HG03064 (cell line): ENCODE results near the gene IQSEC1.

Experiments
- ATAC-seq: cut with Tn5 transposase; IDR thresholded peaks from one replicate; pipeline ENCODE4 v1.9.1; 2021; ENCODE audit warnings: low read depth; ENCODE audit not compliant: unreplicated experiment

IQSEC1 gene

DNA sequence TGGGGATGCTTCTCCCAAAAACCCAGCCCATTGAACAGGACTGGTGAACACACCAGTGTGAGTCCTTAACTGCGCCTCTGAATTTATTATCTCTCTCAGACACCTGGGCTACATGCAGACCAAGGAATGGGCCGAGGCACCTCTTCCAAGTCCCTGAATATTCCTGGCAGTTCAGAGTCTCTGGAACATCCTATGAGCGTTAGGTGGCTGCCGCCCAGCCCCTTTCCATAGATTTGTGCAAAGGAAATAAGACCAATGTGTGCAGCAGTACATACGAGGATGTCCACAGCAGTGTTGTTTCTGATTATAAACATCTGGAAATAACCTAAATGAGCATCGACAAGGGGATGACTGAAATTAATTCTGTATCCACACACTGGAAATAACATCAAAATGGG lies 127.0 kb downstream of the IQSEC1 start:
- no peak for ATAC-seq

DNA sequence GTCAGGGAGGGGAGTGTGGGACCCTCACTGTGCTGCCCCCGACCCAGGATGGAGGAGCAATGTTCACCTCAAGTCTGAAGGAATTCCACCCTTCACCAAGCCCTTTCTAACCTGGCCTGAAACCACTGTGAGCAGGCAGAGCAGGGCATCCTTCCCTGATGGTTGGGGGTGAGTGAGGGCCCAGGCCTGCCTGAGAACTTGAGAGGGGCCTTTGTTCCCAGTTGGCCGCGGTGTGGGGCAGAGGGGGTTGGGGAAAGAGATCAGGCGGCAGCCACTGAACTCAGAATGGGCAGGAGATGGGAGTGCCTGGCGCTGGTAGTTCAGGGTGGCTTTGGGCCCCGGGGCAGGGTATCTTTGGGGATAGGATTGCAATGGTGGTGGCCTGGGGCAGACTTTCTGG lies 128.4 kb downstream of the IQSEC1 start:
- ATAC-seq = no peak

DNA sequence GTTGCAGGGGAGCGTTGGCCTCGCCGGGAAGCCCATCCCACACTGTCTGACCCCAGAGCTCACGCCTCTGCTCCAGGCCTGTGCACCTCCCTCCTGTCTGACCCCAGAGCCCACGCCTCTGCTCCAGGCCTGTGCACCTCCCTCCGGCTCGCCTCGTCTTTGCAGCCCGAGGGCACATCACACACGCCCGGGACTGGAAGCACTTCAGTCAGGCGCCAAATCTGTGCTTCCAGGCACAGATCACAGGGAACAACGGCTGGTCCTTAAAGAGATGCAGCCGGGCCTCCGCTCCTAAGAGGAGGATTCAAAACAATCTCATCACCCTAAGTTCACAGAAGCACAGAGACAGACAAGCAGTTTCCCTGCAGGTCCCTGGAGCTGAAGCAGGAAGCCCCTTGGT lies 128.8 kb downstream of the IQSEC1 start:
- ATAC-seq = no peak

DNA sequence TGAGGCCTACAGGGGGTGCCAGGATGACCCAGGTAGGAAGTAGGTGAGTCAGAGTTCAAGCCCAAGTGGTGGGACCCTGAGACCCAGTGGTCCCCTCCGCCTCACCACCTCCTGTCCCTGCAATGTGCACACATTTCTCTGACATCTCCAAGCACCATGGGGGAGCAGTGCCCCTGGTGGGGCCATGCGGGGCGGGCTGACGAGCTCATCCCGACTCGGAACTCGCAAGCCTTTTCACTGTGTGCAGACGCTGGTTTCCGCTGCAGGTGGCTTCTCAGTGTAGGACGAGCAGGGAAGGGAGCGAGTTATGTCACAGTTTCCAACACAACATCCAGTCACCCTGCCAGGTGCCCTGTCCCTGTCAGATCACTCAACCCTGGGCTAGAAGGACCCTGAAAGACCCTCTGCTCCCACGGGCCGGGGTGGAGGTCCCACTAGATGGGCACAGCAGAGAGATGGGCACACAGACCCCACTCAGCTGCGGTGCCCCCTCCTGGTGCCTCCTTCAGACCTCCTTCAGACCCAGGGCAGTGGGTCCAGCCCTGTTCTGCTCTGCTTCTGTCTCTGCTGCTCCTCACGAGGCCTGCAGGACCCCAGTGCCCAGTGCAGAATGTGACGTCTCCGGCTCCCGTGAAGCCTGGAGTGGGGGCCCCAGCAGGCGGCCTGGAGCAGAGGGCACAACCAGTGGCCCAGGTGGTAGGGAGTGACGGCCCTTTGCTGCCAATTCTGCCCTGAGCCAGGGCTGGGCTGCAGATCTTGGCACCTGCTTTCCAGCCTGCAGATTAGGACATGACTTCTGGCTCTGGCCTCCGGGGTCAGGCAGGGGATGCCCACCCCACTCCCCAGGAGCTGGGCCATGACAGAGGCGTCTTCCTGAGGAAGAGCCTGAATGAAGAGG lies 129.9 kb downstream of the IQSEC1 start:
- ATAC-seq = no peak

DNA sequence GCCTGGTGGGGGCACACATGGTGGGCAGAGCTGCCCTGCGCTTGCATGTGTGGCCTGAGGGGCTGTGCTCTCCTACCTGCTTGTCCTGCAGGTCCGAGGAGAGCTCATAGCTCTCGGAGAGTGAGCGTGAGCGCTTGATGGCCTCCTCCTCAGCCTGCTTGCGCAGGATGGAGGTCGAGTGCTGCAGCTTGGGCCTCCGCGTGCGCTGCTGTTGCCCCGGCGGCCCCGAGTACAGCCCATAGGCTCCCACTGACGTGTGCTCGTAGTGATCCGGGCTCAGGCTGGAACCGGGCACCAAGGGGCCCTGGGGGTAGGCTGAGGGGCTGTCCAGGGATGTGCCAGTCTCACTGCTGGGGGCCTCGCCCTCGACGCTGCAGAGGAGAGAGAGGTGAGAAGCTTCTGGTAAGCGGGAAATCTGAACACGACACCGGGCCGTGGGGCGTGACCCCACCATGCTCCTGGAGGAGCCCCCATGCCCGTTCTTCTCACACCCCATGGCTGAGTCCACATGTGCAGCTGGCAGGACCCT lies 131.7 kb downstream of the IQSEC1 start:
- ATAC-seq = no peak

DNA sequence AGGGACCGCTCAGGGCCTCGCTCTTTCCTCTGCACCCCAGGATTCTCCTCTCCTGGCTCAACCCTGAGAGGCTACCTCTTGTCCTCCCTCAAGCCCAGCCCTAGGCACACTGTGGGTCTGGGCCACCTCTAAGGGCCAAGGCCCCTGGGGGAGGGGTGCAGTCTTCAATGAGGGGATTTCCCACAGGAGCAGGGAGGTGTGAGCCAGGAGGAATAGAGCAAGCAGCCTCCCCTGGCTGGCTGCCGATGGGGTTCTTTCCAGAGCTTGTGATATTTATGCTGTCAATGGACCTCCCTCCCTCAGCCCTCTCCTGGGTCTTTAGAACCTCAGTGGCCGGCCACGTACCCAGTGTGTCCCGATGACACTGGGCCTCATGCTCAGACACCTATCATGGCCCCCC lies 132.4 kb downstream of the IQSEC1 start:
- ATAC-seq = no peak

DNA sequence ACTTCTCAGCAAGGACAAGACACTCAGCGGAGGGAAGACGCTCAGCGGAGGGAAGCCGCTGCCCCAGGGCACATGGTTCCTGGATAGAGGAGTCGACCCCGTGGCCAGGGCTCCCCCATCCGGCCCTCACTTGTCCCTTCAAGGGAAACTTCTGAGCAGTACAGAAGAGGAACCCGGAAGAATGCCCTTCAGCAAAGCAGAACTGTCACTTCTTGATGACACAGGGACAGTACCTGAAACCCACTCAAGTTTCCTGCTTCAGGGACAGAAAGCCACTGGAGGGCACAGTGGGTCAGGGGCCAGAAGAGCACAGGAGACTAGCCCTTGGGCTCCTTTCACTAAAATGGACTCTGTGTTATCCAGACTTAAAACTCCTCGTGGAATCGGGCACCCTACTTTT lies 134.1 kb downstream of the IQSEC1 start:
- no peak for ATAC-seq

DNA sequence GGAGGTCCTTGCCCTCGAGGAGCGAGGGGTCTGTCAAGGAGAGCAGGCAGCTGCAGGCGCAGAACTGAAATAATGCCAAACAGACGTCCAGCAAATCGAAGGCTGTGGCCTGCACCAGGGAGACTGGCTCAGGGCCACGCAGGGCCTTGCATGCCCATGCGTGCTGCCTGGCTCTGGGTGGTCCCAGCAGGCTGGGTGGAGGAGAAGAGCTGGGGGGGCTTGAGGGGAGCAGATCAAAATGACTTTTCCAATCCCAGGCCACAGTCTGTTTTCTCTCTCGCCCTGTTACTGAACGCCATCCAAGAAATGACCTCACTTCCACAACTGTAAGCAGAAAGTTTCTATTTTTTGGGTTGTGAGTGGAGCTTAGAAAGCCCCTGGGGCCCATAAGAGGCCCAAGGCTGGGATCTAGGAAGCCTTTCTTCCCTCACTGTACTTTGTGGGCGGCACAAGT lies 134.9 kb downstream of the IQSEC1 start:
- no peak for ATAC-seq

DNA sequence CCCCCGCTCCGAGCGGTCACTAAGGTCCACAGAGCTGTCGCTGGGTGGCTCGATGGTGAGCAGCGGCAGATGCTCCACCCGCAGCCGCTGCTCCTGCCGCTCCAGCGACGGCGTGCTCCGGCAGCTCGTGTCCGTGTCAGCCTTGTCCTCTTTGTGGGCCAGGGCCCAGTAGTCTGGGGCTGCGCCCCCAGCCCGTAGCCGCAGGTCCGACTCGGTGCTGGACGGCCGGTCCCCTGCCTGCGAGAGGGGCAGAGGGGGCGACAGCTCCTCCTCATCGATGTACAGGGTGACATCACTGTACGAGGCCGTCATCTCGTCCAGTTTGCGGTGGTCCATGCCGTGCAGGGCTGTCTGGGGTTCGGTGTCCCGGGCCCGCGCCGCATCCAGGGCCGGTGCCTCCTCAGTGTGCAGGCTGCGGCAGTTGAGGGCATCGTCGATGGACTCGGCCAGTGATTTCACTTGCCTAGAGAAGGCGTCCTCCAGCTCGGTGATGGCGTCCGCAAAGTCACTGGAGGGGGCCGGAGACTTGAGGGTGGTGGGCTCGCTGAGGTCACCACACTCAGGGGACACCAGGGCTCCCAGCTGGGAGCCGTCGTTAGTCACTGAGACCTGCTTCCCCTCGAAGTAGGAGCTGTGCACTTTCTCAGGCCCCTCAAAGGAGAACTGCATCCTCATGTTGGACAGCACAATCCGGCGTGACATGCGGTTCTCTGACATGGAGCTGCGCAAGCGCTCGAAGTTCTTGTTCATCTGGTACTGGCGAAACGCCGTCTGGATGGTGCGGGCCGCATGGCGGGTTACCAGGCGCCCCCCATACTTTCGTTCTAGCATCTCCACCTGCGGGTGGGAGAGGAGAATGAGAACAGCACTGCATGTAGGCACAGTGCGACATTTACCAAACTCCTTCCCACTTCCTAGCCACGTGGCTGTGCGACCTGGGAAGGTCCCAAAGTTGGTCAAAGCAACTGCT lies 137.1 kb downstream of the IQSEC1 start:
- ATAC-seq = no peak

DNA sequence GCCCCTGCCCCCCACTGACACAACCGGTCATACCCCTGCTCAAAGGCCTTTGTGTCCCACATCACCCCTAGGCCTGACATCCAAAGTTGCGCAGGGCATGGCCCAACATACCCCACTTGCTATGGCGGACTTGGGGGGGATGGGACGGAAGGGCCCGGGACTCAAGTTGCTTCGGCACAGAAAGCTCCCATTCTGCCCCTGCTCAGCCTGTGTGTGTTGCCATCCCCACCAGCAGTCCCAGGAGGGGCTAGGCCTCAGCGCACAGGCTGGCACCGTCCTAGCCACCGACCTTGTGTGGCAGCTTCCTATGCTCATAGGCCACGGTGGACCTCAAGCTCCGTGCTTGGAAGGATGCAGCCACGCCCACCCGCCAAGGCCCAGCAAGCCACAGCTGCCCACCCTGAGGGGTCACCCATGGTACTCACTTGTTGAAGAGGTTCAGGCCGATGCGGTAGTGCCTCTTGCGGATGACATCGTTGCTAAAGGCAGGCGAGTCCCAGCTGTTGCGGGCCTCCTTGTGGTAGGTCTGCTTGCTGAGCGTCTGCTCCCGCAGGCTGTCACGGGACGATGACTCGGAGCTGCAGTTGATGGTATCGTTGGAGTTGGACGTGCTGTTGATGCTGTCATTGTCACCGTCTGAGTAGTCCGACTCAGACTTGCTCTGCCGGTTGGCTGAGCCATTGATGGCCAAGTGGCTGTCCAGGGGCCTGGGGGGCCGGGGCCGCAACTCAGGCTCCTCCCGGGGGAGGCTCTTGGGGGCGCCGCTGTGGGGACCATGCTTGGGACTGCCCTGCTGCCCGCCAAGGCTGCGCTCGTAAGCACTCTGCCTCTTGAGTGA lies 138.0 kb downstream of the IQSEC1 start:
- no peak for ATAC-seq

DNA sequence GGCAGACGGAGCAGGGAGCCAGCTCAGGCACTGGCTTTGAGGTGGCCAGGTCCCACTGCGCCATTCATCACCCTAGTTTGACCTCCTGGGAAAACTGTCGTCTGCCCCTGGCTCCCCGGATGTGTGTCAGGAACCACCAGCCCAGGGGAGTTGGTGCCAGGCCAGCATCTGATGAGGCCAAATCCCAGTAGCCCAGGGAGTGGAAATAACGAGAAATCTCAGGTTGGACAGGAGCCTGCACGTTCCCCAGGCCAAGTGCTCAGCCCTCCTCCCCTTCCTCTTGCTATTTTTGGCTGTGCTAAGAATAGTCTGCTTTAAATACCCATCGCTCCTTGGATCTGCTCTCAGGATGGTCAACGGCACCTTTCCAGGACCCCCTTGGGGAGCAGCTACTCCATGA lies 138.8 kb downstream of the IQSEC1 start:
- ATAC-seq = no peak

DNA sequence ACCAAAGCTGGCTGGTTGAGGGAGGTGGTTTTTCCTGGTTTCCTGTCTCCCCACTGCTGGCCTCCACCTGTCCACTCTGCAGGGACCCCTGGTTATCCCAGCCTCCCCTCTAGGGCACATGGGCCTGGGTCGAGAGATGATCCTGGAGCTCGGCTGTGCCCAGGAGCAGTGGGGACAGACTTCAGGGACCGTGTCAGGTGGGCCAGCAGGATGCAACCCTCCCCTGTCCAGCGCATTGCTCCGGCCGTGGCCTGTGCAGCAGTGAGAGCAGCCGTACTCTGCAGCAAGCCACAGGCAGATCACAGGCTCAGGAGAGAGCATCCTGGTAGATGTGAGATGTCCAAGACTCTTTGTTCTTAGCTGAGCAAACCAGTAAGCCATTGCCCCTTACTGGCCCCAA lies 139.3 kb downstream of the IQSEC1 start:
- no peak for ATAC-seq

DNA sequence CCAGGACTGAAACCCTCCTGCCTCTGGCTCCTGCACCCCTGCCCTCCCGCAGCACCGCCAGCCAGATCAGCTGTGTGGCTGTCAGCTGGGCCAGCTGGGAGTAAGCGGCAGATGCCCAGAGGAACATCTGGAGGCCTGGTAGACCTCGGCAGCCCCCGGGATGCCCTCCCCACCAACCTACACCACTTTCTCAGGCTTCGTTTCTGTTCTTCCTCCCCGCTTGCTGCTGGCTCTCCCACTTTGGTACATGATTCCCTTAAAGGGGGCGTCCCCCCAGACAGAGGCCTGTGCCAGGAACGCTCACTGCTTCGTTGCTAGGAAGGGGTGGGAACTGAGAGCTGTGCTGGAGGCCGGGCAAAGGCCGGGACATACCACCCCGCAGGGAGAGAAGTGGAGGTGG lies 140.5 kb downstream of the IQSEC1 start:
- ATAC-seq = no peak

DNA sequence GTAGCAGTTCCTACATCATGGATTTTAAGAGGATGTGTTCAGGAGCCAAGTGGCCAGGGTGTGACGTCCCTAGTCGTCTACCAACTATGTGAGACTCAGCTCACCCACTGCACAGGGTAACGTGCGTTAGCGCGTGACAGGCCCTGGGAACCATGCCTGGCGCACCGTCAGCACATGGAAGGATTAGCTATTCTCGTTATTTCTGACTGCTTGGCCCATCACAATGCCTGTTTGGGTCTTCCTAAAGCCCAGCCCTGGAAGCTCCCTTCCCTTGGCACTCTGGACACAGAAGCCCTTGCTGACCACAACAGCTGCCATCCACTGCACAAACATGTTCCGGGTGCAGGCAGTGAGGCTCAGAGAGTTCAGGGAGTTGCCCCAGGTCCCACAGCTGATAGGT lies 140.9 kb downstream of the IQSEC1 start:
- ATAC-seq = no peak

DNA sequence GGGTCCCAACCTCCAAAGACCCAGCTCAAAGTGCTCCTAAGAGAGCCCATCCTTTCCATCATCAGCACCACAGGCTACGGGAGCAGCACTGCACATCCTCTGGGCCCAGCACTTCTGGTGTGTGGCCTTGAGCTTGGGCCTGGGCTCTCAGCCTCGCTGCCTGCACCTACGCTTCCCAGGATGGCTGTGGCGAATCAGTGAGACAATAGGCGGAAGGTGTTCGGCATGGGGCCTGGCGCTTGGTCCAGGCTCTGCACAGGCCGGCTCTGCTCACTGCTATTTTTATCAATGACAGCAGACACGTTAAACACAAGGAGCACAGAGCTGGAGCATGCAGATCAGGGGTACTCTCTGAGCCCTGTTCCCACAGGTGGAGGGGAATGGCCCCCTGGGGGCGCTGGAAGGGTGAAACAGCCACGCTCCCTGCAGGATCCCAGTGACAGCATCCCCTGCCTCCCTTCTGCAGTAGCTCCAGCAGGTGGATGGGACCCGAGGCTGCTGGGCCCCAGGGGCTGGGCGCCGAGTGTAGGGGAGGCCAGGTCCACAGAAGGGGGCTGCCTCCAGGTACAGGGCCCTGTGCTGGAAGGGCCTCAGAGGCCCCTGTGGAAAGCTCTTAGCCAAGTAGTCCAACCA lies 141.8 kb downstream of the IQSEC1 start:
- ATAC-seq = no peak

DNA sequence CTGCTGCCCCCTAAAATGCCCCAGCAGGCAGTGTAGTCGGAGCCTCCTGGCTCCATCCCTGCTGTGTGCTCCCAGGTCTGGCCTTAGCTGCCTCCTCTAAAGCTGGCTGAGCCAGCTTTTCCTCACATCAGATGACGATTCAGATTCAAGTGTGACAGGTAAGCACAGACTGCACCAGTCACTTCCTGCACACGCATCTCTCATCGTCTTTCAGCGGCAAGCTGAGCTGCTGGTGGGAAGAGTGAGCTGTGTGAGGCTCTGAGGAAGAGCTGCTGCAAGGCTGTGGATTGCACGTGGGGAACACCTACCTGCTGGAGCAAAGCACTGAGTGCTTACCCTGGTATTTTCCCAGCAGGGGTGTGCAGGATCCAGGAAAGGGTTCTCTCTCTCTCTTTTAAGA lies 143.4 kb downstream of the IQSEC1 start:
- ATAC-seq = no peak

DNA sequence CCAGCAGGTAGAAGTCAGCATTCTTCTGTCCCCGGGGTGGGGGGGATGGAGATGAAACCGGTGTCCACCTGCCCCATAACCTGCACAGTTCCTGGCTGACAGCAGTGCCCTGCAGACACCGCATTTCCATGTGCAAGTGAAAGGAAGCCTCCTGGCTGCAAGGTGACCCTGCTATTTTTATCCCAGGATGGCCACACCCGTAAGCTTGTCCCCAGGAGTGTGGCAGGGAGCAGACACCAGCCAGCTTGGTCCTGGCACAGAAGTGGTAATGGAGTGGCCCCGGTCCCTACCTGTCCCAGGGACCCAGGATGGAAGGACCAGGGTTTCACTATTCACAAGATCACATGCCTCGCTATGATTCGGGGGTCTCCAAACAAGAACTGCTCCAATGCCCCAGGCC lies 146.6 kb downstream of the IQSEC1 start:
- no peak for ATAC-seq

DNA sequence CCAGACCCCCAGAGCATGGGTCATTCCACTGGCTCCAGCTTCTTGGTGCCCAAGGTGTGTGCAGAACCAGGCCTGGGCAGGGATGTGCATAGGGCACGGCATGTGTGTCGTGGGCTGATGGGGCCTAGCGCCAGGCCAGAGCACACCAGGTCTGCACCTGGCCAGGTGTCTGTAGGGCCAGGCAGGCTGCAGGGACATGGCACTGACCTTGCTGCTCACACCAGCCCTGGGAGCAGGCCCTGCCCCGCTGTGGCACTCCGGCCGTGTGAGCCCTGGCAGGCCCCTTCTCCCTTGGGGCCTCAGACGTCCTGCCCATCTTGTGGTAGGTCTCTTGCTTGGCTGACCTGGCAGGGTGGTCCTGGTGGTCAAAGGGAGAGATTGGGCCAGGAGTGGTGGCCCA lies 147.6 kb downstream of the IQSEC1 start:
- ATAC-seq = no peak

DNA sequence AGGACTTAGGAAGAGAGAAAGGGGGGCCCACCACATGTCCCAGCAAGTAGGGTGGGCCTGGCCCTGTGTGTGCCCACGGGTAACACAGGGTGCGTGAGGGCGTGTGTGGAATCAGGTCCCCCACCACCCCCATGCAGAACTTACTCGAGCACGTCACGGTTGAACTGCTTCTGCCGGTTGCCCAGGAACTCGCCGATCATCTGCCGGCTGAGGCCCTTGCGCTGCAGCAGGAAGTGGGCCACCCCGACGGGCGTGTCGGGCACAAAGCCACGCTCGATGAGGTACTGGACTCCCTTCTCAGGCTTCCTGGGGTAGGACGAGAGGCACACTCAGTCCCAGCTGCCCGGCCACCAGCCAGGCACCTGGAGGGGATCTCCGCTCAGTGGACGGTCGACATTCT lies 148.8 kb downstream of the IQSEC1 start:
- no peak for ATAC-seq

DNA sequence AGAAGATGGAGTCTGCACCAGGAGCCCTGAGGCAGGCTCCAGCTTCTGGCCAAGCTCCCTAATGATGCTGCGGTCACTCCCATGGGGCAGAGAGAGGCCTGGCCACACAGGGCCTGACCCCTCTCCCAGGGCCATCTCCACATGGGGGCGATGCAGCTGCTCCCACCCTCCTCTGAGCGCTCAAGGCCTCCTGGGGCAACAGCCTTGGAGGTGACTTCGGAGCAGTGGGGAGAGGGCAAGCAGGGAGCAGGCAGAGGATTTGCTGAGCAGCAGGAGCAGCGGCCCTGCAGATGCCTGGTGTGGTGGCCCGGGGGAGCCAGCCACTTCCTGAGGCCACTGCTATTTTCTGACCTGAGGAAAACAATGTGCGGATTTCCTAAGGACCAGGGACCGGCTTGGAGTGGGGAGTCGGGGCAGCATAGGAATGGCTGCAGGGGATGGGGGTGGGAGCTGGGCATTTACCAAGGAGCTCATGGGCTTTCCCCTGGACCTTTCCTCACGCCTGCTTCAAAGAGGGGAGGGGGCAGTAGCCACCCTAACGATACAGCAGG lies 150.3 kb downstream of the IQSEC1 start:
- no peak for ATAC-seq
